ENCODE data around the gene ARVCF.
"Not testable (repeated sequence)": the region's sequence is repeated elsewhere in the genome, so short reads cannot be mapped to it uniquely, and the experiment has no call there.

ARVCF gene

DNA sequence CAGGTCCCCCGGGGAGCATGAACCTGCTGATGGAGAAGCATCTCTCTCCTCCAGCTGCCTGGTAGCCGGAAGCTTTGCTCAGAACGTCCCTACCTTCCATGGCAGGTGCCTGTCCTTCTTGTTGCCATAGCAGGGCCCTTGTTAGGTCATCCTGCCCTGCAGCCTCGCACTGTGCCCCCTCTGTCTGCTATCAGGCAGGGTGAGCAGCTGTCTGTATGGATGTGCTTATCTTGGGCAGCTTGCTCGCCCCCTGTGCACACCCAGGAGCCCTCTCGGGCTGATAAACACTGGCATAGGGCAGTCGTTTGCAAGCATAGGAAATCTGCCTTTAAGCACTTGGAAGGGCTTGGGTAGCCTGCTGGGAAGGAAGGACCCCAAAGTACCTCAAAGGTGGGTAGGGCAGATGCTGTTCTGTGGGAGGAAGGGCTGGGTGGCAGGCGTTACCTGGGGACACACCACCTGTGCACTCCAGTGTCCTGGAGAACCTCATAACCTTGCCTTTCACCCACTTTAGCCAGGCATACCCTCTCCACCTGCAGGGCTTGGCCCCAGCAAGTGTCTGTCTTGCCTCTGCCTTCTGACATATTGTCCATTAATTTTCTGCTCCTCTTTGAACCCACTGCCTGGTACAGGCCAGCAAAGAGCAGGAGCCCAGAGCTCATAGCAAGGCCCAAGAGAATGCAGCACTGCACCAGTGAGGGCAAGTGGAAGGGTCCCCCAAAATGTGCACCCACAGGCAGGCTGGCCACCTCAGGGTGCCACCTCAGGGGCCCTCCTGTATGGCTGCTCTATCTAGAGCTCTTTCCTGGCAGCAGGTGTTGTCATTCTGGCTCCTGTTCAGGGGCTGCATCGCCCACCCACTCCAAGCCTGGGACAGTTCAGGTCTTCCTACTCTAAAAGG lies 83.0 kb downstream of the ARVCF start:
- no peak for DNase-seq (ENCODE audit: low read depth)

DNA sequence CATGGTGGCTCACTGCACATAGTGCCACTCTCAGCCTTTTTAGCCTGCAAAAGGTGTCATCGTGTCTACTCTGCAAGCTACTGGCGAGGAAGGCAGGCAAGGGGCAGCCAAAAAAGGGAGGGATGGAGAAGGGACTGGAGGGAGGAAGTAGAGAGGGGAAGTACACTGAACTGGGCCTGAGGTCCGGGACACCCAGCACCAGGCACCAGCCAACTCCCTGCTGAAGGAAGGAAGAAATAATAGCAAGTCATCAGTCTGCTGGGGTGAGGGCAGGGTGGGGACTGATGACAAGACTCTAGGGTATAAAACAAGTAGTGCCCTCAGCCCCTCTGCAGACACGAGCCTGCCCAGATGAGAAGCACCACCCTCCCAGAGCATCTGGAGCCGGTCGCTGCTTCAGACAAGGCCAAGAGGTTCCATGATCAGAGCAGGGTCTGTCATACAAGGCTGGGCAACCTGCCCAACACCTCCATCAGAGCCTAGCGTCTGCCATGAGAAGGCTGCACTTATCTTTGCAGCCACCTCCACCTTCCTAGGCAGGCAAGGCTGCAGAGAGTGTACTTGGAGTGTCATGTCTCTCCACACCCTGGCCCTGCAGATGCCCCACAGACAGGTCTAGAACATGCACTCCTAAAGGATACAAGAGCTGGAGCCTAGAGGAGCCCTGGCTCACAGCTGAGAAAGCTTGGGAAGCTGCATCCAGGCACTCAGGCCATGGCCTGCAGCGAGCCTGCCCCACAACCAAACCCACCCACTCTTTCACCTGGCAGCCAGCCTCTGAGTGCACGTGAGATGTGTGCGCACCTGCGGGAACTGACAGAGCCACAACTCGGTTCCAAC lies 84.0 kb downstream of the ARVCF start:
- DNase-seq (ENCODE audit: low read depth): no peak

DNA sequence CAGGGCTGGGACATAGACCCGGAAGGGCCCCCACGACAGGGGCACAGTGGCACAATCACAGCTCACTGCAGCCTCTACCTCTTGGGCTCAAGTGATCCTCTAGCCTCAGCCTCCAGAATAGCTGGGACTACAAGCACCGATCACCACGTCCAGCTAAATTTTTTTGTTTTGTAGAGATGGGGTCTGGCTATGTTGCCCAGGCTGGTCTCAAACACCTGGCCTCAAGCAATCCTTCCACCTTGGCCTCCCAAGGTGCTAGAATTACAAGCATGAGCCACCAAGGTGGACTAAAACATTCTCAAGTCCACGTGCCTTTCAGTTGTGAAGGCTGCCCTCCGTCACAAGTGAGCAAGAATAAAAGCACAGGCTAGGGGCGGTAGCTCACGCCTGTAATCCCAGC lies 85.1 kb downstream of the ARVCF start:
- DNase-seq (ENCODE audit: low read depth): no peak

DNA sequence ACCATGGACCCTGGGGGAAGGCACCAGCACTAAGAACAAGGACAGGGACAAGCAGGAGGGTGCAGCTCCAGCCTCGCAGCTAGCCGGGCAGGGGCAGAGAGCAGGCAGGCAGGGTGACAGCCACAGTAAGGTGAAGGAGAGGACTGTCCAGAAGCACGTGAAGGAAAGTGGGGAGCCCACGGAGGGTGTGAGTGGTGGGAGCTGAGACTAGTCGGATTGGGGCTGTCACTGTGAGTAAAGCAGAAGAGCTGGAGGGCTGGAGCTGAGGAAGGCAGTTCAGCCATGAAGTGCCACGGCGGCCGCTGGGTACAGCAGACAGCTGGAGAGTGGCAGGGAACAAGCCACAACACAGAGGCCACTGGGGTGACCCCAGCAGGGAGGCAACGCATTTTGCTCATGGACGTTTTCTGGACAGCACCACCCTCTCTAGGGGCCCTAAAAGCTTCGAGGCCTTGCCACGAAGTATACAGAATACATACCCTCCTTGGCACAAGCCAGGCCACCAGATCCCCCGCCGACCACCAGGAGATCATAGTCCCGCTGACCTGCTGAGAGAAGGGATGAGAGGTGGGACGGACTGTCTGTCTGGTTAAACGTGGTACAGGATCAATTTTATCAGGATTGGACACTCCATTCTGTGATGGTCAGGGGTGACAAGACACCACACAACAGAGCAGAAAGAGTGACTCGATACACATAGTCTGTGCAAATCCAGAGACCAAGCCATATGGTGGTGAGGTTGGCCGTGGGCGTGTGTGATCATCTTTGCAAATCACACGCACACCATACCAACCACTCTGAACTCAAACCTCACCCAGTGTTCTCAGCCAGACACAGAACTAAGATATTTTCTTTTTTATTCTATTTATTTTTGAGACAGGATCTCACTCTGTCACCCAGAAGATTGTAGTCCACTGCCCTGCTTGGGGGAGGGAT lies 85.8 kb downstream of the ARVCF start:
- DNase-seq (ENCODE audit: low read depth): no peak

DNA sequence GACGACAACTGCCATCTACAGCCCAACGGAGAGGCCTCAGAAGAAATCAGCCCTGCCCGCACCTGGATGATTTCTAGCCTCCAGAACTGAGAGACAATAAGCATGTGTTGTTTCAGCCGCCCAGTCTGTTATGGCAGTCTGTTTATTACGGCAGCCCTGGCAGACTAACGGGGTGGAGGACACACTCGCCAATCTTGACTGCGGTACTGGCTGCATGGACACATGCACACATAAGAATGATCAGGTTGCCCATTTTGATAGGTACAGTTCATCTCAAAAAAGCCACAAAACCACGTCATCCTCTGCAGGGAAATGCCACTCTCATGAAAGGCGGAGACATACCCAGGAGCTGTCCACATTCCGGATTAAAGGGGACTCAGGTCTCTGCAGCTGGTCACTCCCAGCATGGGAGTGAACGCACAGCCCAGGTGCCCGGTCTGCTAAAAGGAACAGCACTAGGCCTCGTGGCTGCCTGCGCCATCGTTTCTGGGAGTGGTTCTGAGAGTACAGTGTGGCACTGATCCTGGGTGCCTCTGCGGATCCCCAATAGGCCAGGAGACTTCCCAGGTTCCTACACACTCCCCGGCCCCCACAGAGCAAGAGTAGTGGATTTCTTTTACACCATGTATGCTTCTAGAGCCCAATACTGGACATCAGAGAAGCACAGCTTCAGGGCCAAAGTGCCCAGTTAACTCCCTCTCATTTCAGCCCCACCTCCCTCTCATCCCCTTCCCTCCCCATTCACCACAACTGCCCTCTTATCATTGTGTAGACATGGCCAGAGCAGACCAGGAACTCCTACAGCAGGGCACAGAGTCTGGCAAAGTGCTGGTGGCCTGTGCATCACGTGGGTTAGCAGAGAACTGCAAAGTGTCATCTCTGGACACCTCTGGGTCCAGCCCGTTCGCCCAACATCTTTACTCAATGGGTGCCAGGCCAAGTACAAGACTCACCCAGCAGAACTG lies 86.8 kb downstream of the ARVCF start:
- no peak for DNase-seq (ENCODE audit: low read depth)

DNA sequence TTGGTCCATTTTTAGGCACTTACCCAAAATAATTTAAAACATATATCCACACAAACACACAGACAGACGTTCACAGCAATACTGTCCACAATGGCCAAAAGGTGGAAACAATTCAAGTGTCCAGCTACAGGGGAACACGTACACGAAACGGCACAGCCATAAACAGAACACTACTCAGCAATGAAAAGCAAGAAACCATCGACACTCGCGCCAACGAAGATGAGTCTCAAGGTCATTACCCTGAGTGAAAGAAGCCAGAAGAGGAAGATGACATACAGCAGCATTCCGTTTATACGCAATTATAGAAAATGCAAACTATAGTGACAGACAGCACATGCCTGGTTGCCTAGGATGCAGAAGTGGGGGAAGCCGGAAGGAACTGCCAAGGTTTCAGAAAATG lies 88.4 kb downstream of the ARVCF start:
- no peak for DNase-seq (ENCODE audit: low read depth)

DNA sequence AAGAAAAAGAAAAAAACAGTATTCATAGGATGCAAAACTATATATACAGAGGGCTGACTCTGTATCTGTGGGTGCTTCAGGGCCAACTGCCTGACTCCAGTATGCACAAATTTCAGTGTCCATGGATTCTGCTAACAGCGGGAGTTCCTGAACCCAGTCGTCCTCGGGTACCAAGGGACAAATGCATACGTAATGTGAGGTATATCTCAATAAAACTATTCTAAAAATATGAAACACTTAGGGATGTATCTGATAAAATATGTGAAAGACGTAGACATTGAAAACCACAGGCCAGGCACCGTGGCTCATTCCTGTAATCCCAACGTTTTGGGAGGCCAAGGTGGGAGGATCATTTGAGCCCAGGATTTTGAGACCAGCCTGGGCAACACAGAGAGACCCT lies 88.9 kb downstream of the ARVCF start:
- no peak for DNase-seq (ENCODE audit: low read depth)

DNA sequence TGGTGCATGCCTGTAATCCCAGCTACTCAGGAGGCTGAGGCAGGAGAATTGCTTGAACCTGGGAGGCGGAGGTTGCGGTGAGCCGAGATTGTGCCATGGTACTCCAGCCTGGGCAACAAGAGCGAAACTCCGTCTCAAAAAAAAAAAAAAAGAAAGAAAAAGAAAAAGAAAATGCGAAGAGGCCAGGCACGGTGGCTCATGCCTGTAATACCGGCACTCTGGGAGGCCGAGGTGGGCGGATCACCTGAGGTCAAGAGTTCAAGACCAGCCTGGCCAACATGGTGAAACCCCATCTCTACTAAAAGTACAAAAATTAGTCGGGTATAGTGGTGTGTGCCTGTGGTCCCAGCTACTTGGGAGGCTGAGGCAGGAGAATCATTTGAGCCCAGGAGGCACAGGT lies 90.6 kb downstream of the ARVCF start:
- not testable (repeated sequence) for DNase-seq (ENCODE audit: low read depth)

DNA sequence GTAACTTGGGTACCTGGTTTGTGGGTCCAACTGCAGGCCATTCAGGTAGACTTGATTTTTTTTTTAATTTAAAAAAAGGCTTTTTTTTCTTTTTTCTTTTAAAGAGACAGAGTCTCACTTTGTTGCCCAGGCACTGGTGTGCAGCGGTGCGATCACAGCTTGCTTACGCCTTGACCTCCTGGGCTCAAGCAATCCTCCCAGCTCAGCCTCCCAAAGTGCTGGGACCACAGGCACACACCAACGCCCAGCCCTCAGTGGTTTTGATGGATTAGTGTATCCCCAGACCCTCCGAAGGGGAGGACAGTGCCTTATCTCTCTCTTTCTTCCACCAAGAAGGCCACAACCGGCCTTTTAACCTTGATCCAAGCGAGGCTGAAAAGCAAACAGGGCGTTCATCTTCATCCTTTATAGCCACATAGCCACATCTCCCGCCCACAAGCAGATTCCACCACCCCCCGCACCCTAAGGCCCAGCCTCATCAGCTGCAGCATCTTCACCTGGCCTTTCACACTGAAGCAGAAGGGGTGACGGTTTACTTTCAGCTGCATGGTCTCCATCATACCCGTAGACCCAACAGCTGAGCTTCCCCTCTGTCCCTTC lies 92.6 kb downstream of the ARVCF start:
- DNase-seq (ENCODE audit: low read depth): no peak

DNA sequence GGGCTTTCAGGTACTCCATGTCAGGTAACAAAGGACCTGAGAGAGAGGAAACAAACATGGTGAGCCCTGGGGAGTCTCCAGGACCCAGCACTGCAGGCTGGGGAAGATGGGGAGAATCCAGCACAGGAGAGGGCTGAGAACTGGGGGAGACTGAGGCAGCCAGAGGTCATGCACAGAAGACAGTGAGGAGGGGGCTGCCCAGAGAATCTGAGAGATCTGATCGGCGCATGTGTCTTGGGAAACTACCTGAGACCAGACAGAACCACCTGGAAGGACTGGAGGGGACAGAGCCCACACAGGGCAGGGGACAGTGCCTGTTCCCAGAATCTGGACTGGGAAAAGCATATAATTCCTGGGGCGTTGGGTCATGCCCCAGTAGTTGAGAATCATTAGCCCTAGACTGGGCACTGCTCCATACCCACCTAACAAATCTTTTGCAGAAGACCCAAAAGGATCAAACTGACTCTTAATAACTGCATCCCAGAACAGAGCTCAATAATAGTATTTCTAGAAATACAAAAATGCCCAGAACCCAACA lies 95.0 kb downstream of the ARVCF start:
- no peak for DNase-seq (ENCODE audit: low read depth)

Data from activated T-cell treated with anti-CD3 and anti-CD28 coated beads for 24 hours (primary cell).